Activated CD8-positive, alpha-beta memory T cell treated with anti-CD3 and anti-CD28 coated beads, Interleukin-2, amount 50 U/mL, for 1 hour (primary cell): ENCODE results near the gene COL23A1.

Experiments used
- DNase-seq: peaks from one replicate; pipeline ENCODE4 v3.0.0-alpha.2; 2020; ENCODE audit errors: extremely low read depth

COL23A1 gene

GRCh38 chr5:178392931-178393394 is 197.2 kb downstream of the COL23A1 start:
- DNase-seq: no peak

DNA sequence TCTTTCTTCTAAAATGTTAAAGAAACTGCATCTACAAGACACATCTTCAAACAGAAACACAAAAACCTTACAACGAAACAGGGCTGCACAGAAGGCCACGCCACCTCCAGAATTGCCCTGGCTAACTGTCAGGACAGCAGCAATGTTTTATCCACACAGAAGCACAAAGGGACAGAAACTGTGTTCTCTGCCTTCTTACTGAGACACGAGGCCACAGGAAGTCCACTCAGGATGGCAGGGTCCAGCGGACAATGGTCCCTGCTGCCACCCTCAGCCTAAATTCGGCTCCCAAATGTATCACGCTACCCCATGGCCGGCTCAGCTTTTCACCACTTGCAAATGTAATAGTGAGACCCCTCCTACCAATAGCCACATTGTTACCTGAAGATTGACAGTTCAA is 197.8 kb downstream of the COL23A1 start:
- no peak for DNase-seq

DNA sequence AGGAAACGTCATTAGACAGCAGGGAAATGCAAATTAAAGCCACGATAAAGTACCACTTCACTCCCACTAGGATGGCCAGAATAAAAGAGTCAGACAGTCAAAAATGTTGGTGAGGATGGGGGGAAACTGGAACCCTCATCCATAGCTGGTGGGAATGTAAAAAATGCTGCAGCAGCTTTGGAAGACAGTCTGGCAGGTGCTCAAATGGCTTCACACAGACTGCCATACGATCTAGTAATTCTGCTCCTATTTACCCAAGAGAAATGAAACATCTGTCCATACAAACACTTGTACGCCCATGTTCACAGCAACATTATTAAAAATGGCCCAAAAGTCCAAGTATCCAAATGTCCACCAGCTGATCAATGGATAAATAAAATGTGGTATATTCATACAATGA is 198.7 kb downstream of the COL23A1 start:
- DNase-seq: no peak

GRCh38 chr5:178389796-178390195 is 200.4 kb downstream of the COL23A1 start:
- DNase-seq: no peak

GRCh38 chr5:178389026-178389729 is 201.0 kb downstream of the COL23A1 start:
- DNase-seq: no peak

- DNase-seq: no peak
These were observed 201.7 kb downstream of the COL23A1 start for GRCh38 chr5:178388386-178389025.

DNA sequence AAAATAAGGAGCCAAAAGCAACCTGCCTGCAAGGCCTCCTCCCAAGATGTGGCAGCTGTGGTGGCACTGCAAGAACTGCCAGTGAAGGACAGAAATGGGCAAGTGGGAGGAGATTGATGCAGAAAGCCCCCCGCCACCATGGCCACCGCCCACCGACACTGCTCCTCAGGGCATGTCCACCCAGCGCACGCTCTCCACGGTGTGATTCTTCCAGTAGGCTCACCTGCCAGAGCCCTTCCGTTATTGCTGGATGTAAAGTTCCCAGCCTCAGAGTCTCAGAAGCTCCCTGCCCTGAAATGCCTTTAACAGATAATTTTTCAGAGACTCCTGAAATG is 202.4 kb downstream of the COL23A1 start:
- no peak for DNase-seq

DNA sequence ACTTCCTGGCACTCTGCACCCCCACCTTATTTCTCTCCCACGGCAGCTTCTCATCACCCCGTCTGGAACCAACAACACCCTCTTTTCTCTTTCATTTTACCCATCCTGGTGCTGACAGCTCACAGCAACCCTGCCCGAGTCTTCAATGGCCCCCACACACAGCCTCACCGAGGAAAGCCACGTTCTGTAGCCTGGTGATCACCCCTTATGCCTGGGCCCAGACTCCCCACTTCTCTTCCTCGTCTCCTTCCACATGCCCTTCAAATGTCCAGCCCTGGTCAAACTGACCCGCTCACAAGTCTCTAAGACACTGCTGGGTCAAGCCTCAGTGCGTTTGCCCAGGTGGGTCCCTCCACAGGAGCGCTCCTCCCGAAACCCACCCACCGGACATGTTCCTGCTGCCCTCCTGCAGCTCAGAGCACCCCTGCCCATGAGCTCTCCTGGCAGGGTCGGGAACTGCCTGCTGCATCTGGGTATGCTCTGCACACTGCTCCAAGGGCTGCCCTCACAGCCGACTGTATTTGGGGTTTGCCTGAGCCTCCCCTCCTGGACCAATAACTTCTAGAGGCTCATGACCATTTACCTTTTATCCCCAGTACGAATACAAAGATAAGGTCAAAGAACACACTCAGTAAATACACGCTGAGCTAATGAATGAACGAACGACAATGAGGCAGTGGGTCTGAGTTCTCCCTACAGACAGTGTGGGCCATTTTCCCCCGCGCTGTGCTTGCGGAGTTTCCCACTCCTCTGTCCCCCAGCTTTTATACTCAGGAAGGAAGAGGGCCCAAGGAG is 202.9 kb downstream of the COL23A1 start:
- DNase-seq: no peak

DNA sequence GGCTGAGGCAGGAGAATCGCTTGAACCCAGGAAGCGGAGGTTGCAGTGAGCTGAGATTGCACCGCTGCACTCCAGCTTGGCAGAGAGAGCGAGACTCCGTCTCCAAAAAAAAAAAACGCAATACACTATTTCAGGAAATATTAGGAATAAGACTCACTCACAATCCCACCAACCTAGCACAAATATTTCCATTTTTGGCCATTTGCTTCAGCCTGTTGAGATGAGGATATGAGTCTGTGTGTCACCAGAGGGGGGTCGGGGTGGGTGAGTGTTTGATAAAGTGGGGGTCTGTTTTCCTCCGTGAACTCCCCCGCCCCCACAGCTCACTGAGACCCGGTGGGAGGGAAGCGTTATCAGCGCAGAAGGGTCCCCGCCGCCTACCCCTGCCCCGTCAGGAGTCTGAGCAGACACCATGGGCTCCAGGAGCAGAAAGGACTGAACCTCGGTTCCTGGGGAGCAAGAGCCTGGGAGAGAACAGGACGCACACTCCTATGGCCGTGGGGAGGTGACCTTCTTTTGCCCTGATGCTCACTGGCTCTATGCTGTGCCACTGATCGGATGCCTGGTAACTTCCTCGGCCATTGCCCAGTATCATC is 203.8 kb downstream of the COL23A1 start:
- DNase-seq: no peak

- DNase-seq: no peak
These were observed 204.7 kb downstream of the COL23A1 start for GRCh38 chr5:178385496-178385890.

DNA sequence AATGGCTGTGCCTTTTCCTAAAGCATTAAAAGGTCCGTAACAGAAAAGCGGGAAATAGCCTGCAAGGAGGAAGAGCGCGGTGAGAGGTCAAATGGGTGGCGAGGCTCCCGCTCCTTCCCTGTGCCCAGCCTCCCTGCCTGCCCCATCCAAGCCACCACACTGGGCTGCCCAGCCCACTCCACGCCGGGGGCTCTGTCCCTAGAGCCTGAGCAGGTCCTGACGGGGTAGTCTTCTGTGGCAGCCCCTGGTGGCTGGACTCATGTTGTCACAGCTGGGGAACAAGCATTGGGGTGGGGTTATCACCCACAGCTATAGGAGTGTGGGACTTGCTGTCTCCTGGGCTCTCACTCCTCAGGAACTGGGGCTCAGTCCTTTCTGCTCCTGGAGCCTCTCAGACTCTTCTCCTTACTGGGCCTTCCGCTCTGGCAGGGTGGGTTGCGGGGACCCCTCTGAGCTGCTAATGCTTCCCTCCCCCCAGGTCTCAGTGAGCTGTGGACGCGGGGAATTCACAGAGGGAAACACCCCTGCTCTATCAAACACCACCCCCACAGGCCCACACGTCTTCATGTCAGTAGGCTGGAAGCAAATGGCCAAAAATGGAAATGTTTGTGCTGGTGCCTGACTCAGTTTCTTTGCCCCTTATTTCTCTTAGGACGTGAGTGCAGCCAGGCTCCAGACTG is 205.2 kb downstream of the COL23A1 start:
- DNase-seq: no peak

DNA sequence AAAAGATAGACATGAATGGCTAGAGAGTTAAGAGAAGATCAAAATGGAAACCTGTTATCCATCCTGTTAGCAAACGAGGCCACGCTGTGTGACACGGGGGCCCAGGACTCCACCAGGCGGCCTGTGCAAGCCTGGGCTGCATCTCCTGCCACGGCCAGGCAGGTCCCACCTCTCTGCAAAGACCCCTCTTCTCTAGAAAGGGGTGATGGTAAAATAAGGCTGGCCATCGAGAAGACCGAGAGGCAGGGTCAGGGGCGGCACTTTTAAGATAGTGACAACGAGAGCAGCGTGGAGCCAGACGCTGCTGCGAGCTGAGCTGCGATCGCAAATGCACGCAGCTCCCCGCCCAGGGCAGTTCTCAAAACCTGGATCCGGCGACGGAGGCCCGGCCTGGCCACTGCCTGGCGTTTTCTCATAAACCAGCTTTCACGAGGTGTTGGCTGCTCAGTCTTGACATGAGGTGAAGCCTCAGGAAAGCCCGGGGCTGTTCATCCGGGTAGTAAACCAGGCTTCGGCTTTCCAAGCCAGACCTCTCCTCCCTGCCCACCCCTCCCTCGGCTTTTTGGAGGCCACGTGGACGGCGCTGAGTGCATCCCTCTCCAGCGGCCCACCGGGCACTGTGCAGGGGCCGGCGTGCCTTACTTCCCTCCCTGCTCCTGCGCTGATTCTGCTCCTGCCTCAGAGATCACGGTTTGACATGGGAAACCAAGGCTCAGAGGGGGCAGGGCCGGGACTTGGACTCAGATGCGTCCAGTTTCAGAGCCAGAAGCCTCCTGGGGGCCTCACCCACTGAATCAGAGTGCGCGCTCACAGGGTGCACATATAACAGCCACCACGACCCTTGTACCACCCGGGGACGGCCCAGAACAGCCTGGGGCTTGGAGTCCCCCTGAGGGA is 206.0 kb downstream of the COL23A1 start:
- DNase-seq: no peak

DNA sequence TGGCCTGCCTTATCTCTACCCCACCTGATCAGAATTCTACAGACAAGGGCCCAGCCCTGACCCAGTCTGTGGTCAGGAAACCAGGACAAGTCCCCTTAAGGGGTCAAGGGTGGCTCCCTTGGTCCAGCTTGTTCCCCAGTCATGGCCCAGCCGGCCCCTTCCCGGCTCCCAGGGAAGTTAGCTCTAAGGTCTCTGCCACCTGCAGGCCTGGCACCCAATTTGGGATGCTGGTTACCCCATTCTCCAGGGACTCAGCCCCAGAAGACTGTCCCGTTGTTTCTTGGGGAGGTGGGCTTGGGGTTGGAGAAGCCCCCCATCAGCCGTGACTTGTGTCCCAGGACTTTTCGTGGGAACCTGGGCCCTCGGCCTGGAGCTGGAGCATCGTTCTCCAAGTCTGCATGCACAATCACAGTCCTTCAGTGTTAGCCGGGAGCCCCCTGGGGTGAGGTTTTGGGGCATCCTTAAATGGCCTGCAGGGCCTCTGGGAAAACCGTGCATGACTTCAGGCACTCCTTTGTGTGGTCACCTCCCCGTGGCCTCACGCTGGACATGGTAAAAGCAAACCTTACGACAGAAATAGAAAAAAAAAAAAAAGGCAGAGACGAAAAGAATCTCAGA is 206.8 kb downstream of the COL23A1 start:
- DNase-seq: no peak

GRCh38 chr5:178382754-178383164 is 207.4 kb downstream of the COL23A1 start:
- no peak for DNase-seq

- DNase-seq: no peak
These were observed 208.1 kb downstream of the COL23A1 start for GRCh38 chr5:178381921-178382695.

- no peak for DNase-seq
These were observed 209.0 kb downstream of the COL23A1 start for GRCh38 chr5:178381206-178381605.

DNA sequence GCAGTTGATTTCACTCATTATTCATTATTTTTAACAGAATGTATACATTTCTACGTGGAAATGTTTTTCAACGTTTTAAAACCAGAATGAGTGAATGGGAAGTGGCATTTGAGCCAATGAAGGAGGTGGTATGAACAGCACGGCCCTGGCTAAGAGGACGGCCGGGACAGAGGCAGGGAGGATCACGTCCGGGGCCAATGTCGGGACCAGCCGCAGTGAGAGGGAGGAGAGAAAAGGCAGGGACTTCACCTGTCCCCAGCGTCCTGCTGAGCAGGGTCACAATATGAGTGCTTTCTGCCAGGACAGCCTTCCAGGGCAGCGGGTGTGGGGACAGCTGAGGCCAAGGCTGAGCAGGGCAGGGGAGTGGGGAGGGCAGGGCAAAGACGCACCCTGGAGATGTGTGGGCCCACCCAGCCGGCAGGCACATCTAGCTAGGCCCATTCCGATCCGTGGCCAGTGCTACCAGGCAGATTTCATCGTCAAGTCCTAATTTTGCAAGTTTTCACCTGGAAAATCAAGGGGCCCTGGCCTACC is 209.6 kb downstream of the COL23A1 start:
- DNase-seq: no peak

- no peak for DNase-seq
These were observed 210.1 kb downstream of the COL23A1 start for GRCh38 chr5:178380086-178380485.
